Vagina (tissue), 2 donors: Measurements from ENCODE around the gene ZNF644. TPM values are rescaled to one million over a fixed set of nuclear protein-coding genes. Genes with fewer than 3 reads are reported as not detected.
A peak's percentile ranks its signal among the peaks of the same experiment; 100 is the strongest.

Experiments
- DNase-seq, 2 donors: peaks; one replicate each; pipeline ENCODE4 v3.0.0-alpha.2; 2017; ENCODE audit errors: extremely low spot score in 2 of 2
- H3K27ac ChIP-seq: fragments of 200-600 bp; sonication (generic); one replicate; pipeline ENCODE4 v1.5.1; 2019
- H3K27me3 ChIP-seq: fragments of 200-600 bp; sonication (generic); one replicate; pipeline ENCODE4 v1.5.1; 2019
- H3K36me3 ChIP-seq, 2 donors: fragments of 200-600 bp; sonication (generic); one replicate each; pipeline ENCODE4 v1.5.1; 2017 to 2019
- H3K4me1 ChIP-seq: fragments of 200-600 bp; sonication (generic); one replicate; pipeline ENCODE4 v1.5.1; 2019
- H3K4me3 ChIP-seq, 2 donors: fragments of 200-600 bp; sonication (generic); 1 replicate in 1 of 2; 2 replicates in 1 of 2; pipeline ENCODE4 v1.5.1; 2016 to 2019
- H3K9me3 ChIP-seq: fragments of 200-600 bp; sonication (generic); one replicate; pipeline ENCODE4 v1.5.1; 2019
- POLR2A ChIP-seq, 2 donors: fragments of 450-650 bp; IDR thresholded peaks; one replicate each; pipeline ENCODE4 v1.6.1; 2017; ENCODE audit warnings: antibody characterized with exemption in 2 of 2, mild to moderate bottlenecking in 2 of 2, moderate library complexity in 2 of 2
- POLR2AphosphoS5 ChIP-seq, 2 donors: sonication (generic); formaldehyde crosslinking; IDR thresholded peaks; one replicate each; pipeline ENCODE4 v1.9.0; 2017; ENCODE audit warnings: antibody characterized with exemption in 2 of 2, mild to moderate bottlenecking in 2 of 2, low read depth in 1 of 2; ENCODE audit not compliant: insufficient read depth in 1 of 2
- intact Hi-C: fragments of 100-400 bp; cut with DNase I; formaldehyde crosslinking; loops from one replicate; pipeline ENCODE4 v1.15.1; 2023
- total RNA-seq: library from RNA; depleted of rRNA; stranded (reverse); fragments of >200 nt; gene quantifications from one replicate; pipeline ENCODE4 v1.2.3, GENCODE V29; 2016
- TF ChIP-seq, protein P1 (sequence below), 3 experiments: fragments of 450-650 bp in 2 of 3; fragments of 200-600 bp in 1 of 3; sonication (generic) in 1 of 3; IDR thresholded peaks; one replicate each; pipeline ENCODE4 v1.5.1; 2017 to 2019; ENCODE audit warnings: antibody characterized with exemption in 3 of 3, mild to moderate bottlenecking in 2 of 3, moderate library complexity in 2 of 3

ZNF644 gene
- total RNA-seq, 1 donor from 2014 or later, result 57.9 TPM

DNA sequence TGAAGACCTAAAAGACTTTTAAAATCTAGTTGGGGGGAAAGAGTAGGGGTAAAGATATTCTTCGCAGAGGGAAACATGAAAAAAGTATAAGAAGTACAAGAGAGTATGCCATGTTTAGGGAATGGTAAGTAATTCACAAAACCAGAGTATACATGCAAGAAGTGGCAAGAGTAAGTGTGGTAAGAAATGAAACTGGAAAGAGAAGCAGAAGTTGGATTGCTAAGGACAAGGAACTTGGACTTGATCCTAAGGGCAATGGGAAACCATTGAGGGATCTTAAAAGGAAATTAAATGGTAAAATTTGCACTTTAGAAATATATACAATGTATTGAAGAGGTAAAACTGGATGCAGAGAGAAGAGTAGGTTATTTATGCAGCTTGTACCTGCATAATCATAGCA, 9.2 kb upstream of the ZNF644 start:
- H3K4me1 ChIP-seq, result no peaks in the 10 kb centered on the region
- H3K9me3 ChIP-seq, result no peaks in the 10 kb centered on the region
- H3K27ac ChIP-seq, result no peak overlapping the region
- no peaks in the 10 kb centered on the region for H3K27me3 ChIP-seq
- no peak overlapping the region for H3K4me3 ChIP-seq
- no peak for DNase-seq
- no peaks in the 10 kb centered on the region for H3K36me3 ChIP-seq
- intact Hi-C loops, result no loop called here
- TF ChIP-seq POLR2AphosphoS5 (IDR thresholded peaks at IDR 0.05; ENCODE audit: insufficient read depth in 1 of 2, low read depth in 1 of 2), result no peak
- TF ChIP-seq, protein P1, sequence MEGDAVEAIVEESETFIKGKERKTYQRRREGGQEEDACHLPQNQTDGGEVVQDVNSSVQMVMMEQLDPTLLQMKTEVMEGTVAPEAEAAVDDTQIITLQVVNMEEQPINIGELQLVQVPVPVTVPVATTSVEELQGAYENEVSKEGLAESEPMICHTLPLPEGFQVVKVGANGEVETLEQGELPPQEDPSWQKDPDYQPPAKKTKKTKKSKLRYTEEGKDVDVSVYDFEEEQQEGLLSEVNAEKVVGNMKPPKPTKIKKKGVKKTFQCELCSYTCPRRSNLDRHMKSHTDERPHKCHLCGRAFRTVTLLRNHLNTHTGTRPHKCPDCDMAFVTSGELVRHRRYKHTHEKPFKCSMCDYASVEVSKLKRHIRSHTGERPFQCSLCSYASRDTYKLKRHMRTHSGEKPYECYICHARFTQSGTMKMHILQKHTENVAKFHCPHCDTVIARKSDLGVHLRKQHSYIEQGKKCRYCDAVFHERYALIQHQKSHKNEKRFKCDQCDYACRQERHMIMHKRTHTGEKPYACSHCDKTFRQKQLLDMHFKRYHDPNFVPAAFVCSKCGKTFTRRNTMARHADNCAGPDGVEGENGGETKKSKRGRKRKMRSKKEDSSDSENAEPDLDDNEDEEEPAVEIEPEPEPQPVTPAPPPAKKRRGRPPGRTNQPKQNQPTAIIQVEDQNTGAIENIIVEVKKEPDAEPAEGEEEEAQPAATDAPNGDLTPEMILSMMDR (IDR thresholded peaks at IDR 0.05), result no peak
- no peak for TF ChIP-seq POLR2A (IDR thresholded peaks at IDR 0.05)

DNA sequence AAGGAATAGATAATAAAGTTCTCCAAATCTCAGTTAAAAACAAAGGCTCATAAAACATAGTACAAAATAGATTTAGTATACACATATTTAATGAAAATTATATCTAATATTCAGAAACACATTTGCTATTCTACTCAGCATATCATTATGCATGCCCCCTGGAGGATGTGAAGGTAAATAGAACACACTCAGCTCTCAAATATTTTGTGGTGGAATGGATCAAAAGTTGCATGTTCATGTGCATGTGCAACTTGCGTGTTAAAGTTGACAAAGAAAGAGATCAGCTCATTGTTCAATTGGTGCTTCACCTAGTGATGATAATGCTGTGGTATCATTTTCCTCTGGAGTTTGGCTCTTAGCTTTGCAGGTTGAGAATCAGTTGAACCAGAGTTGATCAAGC, 4.9 kb upstream of the ZNF644 start:
- H3K4me1 ChIP-seq, result peaks cover 9% of the 10 kb centered on the region
- intact Hi-C loops, result no loop called here

DNA sequence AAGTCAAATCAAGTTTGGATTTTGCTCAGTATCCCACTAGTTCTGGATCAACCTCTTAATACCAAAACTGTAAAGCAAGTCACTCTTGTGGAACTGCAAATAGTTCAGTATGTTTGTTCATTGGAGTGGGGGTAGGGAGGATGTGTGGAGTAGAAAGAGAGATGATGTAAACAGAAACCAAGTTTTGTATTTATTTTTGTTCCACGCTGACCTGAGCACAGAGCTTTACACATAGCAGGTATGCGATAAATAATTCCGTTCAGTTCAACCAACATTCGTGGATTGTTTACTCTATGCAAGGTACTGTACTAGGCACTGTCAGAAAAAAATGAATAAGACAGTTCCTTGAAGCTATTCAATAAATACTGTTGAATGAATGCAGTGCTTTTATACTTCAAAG, 4.5 kb upstream of the ZNF644 start:
- Histone ChIP-seq H3K4me3 (no peak overlapping the region), H3K9me3 (no peaks in the 10 kb centered on the region), H3K27ac (no peak overlapping the region), H3K27me3 (no peaks in the 10 kb centered on the region), H3K4me1 (peaks cover 9% of the 10 kb centered on the region), H3K36me3 (no peaks in the 10 kb centered on the region)
- intact Hi-C loops, result no loop called here
- DNase-seq, result no peak
- TF ChIP-seq, protein P1 (IDR thresholded peaks at IDR 0.05), result no peak
- TF ChIP-seq POLR2AphosphoS5 (IDR thresholded peaks at IDR 0.05; ENCODE audit: insufficient read depth in 1 of 2, low read depth in 1 of 2) (no peak), POLR2A (IDR thresholded peaks at IDR 0.05) (no peak)

More for the DNA sequence above, 4.9 kb upstream of the ZNF644 start:
- no peak for DNase-seq
- Histone ChIP-seq H3K27ac (no peak overlapping the region), H3K27me3 (no peaks in the 10 kb centered on the region), H3K9me3 (no peaks in the 10 kb centered on the region), H3K36me3 (no peaks in the 10 kb centered on the region), H3K4me3 (no peak overlapping the region)
- TF ChIP-seq, protein P1 (IDR thresholded peaks at IDR 0.05), result no peak
- no peak for TF ChIP-seq POLR2AphosphoS5 (IDR thresholded peaks at IDR 0.05; ENCODE audit: insufficient read depth in 1 of 2, low read depth in 1 of 2)
- TF ChIP-seq POLR2A (IDR thresholded peaks at IDR 0.05), result no peak

DNA sequence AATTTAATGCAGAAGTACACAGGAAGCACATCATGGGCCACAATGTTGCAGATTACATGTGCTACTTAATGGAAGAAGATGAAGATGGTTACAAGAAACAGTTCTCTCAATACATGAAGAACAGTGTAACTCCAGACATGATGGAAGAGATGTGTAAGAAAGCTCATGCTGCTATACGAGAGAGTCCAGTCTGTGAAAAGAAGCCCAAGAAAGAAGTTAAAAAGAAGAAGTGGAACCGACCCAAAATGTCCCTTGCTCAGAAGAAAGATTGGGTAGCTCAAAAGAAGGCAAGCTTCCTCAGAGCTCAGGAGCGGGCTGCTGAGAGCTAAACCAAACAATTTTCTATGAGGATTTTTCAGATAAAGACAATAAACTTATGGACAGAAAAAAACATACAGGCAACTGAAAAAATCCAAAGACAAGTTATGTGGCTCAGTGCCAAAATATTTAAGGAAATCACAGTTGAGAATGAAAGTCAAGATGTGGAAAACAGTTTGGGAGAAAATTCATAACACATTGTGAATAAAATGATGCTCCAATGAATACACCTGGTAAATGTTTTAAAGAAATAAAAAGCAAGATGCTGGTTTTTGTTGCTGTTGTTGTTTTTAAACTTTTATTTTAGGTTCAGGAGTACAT, 2.8 kb upstream of the ZNF644 start:
- intact Hi-C loops, result no loop called here
- Histone ChIP-seq H3K36me3 (no peaks in the 10 kb centered on the region), H3K4me3 (no peak overlapping the region), H3K4me1 (peaks cover 22% of the 10 kb centered on the region), H3K9me3 (no peaks in the 10 kb centered on the region), H3K27me3 (no peaks in the 10 kb centered on the region), H3K27ac (no peak overlapping the region)
- no peak for DNase-seq
- TF ChIP-seq POLR2A (IDR thresholded peaks at IDR 0.05) (no peak), POLR2AphosphoS5 (IDR thresholded peaks at IDR 0.05; ENCODE audit: insufficient read depth in 1 of 2, low read depth in 1 of 2) (no peak)
- TF ChIP-seq, protein P1 (IDR thresholded peaks at IDR 0.05), result no peak

DNA sequence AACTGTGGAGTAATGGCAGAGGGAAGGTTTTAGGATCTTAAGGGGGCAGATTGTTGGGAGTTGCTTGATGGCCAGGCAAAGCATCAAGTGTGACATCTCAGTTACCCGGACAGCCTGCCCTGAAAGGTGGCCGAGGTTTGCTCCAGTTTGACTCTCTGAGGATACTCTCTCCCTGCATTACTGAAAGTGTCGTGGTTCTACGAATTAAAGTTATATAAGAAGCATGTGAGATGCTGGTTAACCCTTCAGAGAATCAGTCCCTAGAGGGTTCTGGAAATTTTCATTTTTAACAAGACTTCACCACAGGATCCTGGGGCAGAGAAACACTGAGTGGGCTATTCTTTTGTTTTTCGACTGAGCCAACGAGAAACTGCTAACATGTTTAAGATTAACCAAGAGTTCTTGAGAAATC, 689 bp upstream of the ZNF644 start:
- Histone ChIP-seq H3K36me3 (no peaks in the 10 kb centered on the region), H3K27ac (peak overlapping the region; percentile 96), H3K9me3 (no peaks in the 10 kb centered on the region), H3K4me1 (peaks cover 39% of the 10 kb centered on the region), H3K27me3 (no peaks in the 10 kb centered on the region), H3K4me3 (peak overlapping the region; percentile 66)
- intact Hi-C loops, result no loop called here
- no peak for DNase-seq
- TF ChIP-seq, protein P1 (IDR thresholded peaks at IDR 0.05), result no peak
- TF ChIP-seq POLR2A (IDR thresholded peaks at IDR 0.05), result no peak
- no peak for TF ChIP-seq POLR2AphosphoS5 (IDR thresholded peaks at IDR 0.05; ENCODE audit: insufficient read depth in 1 of 2, low read depth in 1 of 2)
